Raji (cell line): ENCODE data around the gene ZNG1E.
"Not testable (repeated sequence)": the region's sequence is repeated elsewhere in the genome, so short reads cannot be mapped to it uniquely, and the experiment has no call there.

ENCODE experiments used
- POLR2A ChIP-seq: IDR thresholded peaks from 2 replicates; pipeline ENCODE4 v1.6.1; 2011; ENCODE audit warnings: low read depth, low read length, control low read depth; ENCODE audit not compliant: insufficient read depth

ZNG1E gene

DNA sequence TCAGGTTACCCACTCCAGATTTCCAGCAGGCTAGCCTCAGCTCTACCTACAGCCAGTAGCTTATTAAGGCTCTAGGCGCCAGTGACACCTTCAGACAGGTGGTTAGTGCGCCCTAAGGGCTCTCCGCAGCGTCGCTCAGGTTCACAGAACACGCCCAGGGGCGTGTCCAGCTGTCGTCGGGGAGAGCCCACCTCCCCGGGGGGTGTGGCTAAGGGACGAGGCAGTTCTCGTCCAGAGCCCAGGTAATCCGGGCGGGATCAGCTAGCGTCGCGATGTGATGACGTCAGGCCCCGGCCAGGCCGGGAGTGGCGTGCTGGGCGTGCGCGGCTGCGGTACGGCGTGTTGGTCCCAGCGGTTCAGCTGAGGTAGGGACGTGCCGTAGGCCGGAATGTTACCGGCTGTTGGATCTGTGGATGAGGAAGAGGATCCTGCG lies at the start of gene ZNG1E:
TSS of gene ZNG1E (plus strand) at position 340 of the 433 bp plus-strand sequence. CDS start at position 389, 49 bp downstream.
- TF ChIP-seq POLR2A: peak; percentile 53

DNA sequence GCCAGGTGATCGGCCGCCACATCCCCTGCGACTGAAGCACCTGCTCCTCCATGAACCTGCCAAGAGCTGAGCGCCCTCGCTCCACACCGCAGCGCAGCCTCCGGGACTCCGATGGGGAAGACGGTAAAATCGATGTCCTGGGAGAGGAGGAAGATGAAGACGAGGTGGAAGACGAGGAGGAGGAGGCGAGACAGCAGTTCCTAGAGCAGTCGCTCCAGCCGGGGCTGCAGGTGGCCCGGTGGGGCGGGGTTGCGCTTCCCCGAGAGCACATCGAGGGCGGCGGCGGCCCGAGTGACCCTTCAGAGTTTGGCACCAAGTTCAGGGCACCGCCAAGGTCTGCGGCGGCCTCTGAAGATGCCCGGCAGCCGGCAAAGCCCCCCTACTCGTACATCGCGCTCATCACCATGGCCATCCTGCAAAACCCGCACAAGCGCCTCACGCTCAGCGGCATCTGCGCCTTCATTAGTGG lies 61.4 kb downstream of the ZNG1E start, which contains the start of gene FOXD4L4:
TSS of gene FOXD4L4 (plus strand) at position 51 of the 469 bp plus-strand sequence. CDS start at position 51, 0 bp downstream.
- not testable (repeated sequence) for TF ChIP-seq POLR2A
